Stimulated activated CD8-positive, alpha-beta memory T cell treated with anti-CD3 and anti-CD28 coated beads, Interleukin-4, amount 100 ng/mL, for 24 hours (primary cell): Measurements from ENCODE around the gene PPM1M.
A peak's percentile ranks its signal among the peaks of the same experiment; 100 is the strongest.
"Not testable (repeated sequence)": the region's sequence is repeated elsewhere in the genome, so short reads cannot be mapped to it uniquely, and the experiment has no call there.

ENCODE experiments used
- DNase-seq: peaks from one replicate; pipeline ENCODE4 v3.0.0-alpha.2; 2020; ENCODE audit warnings: low read depth

The PPM1M gene

DNA sequence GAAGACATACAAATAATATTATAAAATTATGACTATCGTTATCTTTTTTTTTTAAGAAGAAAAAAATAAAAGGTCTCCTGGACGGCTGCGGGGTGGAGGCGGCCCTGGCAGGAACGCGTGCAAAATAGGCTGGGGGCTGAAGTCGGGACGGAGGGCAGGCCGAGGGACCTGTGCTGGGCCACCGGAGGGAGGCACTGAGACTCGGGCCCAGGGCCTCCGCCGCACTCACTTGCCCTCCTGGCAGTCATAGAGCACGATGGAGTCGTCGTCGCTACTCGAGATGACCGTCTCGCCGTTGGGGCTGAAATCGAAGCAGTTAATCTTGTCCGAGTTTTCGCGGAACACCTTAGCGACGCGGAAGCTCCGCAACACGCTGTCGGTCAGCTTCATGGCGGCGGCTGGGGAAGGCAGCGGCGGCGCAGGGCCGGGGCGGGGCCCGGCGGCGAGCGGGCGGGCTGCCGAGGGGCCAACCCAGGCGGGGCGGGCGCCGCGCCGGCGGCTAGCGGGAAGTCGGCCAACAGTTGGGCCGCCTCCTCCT is 32.5 kb downstream of the PPM1M start:
- peak; percentile 55 for DNase-seq

DNA sequence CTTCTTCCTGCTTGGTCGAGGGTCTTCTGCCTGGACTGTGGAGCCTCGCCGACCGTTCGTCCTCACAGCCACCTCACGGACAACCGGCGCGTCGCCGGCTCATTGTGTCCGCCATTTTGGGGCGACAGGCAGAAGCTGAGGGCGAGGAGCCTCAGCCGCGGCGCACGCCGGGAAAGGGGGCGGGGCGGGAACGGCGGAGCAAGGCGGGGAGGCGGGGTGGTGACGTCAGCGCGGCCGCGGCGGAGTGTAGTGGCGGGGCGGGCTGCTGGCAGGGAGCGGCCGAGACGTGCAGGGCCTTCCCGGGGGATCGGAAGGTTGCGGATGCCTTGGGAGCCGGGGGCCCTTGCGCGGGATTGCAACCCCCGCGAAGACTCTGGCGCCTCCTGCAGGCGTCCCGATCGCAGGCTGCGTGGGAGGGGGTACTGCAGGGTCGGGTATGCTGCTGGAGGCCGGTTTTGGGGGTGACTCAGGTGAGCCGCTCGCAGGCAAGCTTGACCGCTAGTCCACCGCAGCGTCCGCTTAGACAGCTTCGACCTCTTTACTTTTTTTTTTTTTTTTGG is 33.0 kb downstream of the PPM1M start, which contains the start of gene WDR82:
WDR82 (minus strand) TSS at position 140 of the 560 bp plus-strand sequence. CDS start 288 bp downstream, outside the sequence.
- DNase-seq = peak; percentile 98

DNA sequence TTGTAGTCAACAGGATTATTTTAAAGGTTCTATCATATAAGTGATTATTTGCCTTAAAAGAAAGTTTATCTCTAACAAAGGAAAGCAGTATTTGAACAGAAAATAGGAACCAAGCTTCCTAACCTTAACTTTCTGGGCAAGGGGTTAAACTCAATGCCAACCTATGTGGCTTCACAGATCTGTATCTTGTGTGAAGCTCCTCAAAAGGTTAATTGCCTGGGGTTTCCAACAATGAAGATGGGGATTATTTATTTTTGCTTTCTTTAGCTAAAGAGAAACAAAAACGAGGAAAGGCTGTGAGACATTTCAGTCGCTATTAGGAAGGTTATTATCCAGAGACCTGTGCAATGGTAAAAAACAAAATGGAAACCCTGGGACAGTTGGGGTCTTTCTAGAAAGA is 34.0 kb downstream of the PPM1M start:
- DNase-seq = no peak

DNA sequence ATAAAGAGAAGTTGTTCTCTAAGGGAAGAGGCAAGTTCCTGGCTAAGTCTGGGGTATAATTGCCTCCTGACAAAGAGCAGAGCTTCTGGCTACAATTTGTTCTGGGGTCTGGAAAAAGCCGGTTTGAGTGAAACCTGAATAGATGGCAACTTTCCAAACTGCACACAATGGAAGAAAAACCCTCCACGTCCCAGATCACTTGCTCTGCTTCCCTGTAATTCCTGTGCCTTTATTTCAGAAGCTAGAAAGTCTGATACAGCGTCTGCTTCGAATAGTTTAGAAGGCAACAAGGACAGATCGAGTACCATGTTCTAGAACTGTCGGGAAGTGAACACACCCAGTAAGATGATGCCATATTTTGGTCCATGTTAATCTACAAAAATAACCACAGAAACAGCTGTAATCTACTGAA is 34.5 kb downstream of the PPM1M start:
- no peak for DNase-seq

DNA sequence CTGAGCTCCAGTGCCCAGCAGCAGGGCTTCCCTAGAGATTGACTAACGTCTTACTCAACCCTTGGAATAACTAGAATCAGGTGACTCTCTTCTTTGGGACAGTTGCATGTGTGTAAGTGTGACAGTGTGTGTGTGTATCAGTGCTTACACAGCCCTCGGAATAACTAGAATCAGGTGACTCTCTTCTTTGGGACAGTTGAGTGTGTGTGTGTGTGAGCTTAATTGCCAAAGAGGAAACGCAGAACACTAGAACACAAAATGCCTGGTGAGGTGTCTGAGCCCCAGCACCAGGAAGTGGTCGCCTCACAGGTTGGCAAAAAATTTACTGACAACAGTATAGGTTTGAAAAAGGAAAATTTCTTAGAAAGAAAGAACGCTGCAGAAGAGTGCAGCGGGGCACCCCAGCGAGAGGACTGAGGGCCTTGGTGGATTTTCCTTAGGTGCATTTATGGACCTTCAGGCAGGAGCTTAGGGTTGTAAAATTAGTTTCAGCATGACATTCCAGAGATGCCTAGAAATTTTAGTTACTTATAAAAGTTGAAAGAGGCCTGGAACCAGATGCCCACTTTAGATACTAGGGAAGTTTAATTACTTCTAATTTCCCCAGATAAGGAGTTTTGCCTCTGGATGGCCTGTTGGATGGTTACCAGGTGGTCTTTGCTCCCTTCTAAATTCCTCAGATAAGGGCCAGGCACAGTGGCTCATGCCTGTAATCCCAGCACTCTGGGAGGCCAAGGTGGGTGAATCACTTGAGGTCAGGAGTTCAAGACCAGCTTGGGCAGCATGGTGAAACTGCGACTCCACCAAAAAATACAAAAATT is 36.6 kb downstream of the PPM1M start:
- DNase-seq = no peak

DNA sequence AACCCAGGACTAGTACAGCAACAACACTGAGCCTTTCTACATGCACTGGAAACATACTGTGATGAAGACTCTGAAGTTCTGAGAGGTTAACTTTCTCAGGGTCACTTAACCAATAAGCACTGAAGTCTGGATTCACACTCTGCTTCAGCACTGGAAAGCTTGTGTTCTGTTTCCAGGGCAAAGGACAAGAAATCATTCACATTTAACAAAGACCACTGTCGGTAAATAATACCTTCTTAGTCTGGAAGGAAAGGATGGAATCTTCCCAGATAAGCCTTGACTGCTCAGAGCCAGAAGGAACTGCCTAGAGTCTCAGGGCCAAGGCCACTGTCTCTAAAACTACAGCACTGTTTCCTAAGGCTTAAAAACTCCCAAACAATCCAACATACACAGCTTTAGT is 37.7 kb downstream of the PPM1M start:
- DNase-seq = no peak

DNA sequence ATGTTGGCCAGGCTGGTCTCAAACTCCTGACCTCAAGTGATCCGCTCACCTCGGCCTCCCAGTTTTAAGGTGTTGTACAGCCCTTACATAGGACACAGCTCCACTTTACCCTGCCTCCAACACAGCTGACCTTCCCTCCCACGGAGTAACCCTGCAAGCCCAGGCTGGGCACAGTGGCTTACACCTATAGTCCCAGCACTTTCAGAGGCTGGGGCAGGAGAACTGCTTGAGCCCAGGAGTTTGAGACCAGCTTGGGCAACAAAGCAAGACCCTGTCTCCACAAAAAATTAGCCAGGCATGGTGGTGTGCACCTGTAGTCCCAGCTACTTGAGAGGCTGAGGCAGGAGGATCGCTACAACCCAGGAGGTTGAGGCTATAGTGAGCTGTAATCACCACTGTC is 38.5 kb downstream of the PPM1M start:
- not testable (repeated sequence) for DNase-seq

DNA sequence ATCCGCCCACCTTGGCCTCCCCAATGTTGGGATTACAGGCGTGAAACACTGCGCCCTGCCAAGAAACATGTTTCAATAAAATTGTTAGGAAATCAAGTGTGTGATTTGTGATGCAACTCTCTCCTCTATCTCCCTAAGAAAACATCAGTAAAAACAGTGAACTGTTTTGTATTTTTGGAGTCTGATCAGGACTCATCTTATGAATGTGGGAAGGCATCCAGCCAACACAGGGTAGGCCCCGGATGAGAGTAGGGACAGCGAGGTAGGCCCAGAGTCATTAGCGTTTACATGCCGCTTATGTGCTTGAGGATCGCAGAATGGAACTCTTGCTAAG is 41.2 kb downstream of the PPM1M start:
- DNase-seq = no peak

DNA sequence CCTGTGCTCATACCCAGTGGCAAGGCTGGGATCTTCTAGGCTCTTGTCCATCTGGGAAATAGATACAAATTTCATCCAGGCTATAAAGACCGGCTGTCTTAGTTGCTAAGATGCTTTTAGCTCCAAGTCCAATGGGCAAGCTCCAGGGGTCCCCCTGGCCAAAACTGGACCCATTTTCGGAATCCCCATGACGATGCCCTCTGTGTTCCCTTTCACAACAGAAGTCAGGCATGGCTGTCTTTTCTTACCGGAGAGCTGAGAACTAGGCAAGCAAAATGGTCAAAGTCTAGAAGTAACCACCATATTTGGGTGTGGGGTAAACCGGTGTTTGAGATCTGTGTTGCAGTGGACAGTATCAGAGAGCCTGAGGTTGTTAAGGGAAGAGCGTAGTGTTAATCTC is 43.1 kb downstream of the PPM1M start:
- no peak for DNase-seq

DNA sequence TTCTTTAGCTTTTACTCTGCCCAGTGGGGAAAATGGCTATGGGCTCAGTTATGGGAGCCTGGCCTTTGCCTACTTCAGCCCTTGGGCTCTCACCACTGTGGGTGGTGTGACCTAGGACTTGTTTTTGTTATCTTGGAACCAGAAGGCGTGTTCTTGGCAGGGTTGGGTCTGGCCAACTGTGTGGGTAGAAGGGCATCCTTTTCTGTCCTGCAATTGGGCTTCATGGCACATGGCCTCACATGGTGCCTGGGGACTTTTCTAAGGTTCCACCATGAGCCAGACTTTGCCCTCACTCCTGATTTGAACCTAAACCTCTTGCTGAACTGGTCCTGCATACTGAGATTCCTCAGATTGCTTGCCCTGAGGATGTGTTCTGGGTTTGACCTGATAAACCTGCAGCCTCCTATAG is 43.8 kb downstream of the PPM1M start:
- no peak for DNase-seq

DNA sequence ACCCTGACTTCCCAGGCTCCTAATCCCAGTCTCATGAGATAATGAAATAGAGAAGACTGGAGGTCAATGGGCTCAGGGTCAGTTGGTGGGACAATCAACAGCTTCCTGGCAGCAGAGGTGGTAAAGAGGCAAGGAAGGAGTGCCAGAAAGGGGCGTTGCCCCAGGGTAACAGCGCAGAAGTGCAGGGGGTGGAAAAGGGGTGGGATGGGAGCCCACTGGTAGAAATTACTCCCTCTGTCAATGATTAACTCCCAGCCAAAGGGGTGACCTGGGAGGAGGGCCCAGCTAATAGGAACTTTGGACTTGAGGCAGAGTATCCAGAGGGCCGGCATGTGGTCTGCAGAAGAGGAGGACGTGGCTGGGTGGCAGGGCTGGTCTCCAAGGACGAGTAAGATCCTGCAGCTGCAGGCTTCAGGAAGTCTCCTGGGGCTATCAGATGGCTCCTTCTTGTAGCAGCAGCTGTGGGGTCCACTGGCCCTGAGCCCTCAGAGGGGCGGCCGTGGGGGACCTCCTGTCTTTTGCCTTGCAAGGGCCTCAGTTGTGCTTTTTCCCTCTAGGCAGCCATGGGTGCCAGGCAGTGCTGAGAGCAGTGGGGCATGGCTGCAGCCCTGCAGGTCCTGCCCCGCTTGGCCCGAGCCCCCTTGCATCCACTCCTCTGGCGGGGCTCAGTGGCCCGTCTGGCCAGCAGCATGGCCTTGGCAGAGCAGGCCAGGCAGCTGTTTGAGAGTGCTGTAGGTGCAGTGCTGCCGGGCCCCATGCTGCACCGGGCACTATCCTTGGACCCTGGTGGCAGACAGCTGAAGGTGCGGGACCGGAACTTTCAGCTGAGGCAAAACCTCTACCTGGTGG is 44.4 kb downstream of the PPM1M start:
- no peak for DNase-seq

DNA sequence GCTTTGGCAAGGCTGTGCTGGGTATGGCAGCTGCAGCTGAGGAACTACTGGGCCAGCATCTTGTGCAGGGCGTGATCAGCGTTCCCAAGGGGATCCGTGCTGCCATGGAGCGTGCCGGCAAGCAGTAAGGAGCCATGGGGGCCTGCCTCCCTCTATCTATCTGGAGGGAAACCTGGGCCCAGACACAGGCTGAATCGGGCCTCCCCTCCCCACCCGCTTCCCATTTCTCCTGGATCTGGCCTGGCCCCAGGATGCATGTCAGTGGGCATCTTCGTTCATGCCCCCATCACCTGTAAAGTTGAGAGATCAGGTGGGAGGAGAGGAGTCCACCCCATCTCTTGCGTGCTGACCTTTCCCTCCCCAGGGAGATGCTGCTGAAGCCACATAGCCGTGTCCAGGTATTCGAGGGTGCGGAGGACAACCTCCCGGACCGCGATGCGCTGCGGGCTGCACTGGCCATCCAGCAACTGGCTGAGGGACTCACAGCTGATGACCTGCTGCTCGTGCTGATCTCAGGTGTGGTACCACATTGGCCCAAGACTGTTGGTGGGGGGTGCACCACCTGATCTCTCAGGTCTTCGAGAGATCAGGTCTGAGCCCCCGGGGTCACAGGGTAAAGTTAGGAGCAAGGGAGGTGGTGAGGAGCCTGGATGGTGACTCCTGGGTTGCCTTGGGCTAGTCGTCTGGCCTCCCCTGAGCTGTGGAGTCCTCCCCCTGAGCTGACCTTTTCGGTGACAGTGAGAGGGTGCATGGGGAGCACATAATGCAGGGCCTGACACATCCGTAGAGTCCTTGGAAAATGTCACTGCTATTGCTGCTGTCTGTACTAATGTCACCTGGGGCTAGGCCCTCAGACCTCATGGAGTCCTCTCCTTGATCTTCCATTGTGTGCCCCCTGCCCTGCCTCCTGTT is 45.3 kb downstream of the PPM1M start:
- DNase-seq = no peak

DNA sequence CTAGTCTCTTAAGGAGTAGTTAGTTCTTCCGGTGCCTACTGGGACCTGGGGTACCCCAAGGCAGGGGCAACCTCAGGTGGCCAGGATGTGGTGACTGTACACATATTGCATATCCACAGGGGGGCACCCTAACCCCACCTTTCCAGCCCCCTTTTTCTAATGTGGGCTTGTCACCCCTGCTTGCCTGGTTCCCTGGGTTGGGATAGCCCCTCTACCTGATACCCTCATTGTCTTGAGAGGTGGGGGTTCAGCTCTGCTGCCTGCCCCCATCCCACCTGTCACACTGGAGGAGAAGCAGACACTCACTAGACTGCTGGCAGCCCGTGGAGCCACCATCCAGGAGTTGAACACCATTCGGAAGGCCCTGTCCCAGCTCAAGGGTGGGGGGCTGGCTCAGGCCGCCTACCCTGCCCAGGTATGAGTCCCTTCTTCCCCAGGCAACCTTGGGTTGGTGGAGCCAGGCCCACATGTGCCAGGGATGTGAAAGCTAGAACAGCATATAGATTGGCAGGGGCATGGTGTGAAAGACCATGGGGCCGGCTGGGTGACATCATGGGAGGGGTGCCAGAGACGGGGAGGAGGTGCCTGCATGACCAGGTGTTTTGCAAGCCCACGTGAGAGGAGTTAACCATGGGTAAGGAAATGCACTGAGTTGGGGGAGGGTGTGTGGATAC is 46.1 kb downstream of the PPM1M start:
- no peak for DNase-seq

DNA sequence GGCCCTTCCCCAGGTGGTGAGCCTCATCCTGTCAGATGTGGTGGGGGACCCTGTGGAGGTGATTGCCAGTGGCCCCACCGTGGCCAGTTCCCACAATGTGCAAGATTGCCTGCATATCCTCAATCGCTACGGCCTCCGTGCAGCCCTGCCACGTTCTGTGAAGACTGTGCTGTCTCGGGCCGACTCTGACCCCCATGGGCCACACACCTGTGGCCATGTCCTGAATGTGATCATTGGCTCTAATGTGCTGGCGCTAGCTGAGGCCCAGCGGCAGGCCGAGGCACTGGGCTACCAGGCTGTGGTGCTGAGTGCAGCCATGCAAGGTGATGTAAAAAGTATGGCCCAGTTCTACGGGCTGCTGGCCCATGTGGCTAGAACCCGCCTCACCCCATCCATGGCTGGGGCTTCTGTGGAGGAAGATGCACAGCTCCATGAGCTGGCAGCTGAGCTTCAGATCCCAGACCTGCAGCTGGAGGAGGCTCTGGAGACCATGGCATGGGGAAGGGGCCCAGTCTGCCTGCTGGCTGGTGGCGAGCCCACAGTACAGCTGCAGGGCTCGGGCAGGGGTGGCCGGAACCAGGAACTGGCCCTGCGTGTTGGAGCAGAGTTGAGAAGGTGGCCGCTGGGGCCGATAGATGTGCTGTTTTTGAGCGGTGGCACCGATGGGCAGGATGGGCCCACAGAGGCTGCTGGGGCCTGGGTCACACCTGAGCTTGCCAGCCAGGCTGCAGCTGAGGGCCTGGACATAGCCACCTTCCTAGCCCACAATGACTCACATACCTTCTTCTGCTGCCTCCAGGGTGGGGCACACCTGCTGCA is 46.9 kb downstream of the PPM1M start:
- DNase-seq = no peak

DNA sequence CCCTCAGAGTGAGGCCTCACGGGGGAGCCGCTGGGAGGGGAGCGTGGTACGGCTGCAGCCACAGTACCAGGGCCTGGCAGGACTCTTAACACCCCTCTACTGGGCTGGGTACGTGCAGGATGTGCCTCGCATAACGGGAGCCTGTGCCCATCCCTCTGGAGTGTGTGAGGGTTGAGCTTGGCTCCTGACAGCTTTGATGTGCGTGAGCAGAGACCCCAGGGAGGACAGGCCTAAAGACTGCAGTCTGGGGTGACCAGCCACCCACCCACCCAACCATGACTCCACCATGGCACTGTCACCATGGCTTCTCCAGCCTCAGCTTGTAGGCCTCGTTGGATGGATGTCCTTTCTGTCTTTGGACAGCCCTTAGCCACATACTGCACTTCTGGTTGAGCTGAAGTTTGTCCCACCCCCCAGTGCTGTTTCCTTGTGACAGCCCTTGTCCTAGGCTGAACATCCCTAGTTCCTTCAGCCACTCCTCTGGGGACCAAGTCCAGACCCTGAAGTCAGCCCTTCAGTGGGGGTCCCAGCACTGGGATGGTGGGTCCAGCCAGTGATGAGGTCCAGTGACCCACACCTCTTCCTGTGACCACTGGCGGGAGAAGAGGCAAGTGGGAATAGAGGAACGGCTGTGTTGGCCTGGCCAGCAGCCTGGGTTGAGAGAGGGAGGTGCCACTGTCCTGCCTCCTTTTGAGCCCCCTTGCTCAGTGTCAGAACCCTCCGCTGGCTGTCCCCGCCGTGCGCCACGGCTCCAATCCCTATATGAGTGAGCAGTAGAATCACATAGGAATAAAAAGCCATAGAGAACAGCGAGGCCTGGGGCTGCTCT is 48.1 kb downstream of the PPM1M start:
- DNase-seq = no peak

DNA sequence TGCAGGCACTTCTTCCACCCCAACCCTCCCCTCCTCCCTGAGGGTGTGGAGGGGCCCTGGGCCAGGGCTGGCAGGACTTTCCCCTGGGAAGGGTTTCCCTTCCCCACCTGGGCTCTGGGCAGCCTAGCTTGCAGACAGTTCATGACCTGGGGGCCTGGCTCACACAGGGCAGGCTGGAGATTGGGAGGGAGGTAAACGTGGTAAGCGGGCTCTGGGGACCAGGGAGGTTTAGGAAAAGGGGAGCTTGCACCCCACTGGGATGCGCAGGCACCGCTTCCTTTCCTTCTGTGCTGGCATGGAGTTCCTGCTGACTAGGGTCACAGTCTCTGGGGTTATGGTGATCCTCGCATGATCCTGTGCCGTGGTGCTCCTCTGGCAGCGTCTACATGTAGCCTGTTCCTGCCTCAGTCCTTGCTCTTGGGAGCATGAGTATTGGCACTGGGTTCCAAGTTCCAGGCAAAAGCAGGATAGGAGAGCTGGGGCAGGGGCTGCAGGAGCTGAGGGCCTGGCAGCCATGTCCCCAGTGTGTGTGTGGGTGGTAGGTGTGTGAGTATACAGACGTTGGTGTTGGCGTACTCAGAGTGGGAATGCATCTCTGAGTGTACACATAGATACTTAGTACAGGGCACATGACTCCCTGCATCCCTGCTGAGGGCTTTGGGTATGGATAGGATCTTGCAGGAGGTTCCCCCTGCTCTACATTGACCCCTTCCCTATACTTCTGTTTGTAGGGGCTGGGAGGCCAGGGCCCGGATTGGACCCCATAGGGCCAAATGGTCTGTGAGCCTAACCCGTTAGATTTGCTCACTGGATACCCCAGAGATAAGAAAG is 49.0 kb downstream of the PPM1M start:
- DNase-seq = no peak

DNA sequence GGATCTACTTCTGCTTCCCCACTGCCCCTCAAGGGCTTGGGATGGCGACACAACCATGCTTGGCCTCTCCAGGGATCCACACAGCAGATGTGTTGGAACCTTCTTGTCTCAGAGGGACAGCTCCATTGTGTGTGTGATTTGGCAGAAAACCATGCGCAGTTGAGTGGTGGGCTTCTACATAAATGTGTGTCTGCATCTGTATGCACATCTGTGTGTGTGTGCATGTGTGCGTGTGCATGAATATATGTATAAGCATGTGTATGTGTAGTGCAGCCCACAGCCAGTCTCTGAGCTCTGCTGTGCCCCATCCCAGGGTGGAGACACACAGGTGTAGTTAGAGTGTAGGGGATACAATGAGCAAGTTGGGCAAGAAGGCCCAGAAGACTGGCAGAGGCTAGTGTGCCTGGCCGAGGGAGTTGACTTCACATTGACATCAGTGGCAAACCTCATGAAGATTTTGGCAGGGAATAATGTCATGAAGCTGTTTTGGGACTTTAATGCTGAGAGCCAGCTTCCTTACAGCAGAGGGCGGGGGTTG is 50.2 kb downstream of the PPM1M start:
- DNase-seq = no peak
